ENCODE results near the gene CFAP73.
A peak's percentile ranks its signal among the peaks of the same experiment; 100 is the strongest.
"Not testable (repeated sequence)": the region's sequence is repeated elsewhere in the genome, so short reads cannot be mapped to it uniquely, and the experiment has no call there.

The CFAP73 gene

GRCh38 chr12:113202300-113203075 is 53.0 kb downstream of the CFAP73 start:
- no peak for DNase-seq (ENCODE audit: low spot score)
- ChIA-PET POLR2A (ENCODE audit: low non-redundant PET) (no interaction called here), CTCF (interaction anchor here (0.6 kb wide), 1 partner anchor 260 kb away, joined by 4 read pairs; no protein-coding TSS in a partner anchor)
- no peak overlapping the region for H3K27ac ChIP-seq
- TF ChIP-seq, protein P1, sequence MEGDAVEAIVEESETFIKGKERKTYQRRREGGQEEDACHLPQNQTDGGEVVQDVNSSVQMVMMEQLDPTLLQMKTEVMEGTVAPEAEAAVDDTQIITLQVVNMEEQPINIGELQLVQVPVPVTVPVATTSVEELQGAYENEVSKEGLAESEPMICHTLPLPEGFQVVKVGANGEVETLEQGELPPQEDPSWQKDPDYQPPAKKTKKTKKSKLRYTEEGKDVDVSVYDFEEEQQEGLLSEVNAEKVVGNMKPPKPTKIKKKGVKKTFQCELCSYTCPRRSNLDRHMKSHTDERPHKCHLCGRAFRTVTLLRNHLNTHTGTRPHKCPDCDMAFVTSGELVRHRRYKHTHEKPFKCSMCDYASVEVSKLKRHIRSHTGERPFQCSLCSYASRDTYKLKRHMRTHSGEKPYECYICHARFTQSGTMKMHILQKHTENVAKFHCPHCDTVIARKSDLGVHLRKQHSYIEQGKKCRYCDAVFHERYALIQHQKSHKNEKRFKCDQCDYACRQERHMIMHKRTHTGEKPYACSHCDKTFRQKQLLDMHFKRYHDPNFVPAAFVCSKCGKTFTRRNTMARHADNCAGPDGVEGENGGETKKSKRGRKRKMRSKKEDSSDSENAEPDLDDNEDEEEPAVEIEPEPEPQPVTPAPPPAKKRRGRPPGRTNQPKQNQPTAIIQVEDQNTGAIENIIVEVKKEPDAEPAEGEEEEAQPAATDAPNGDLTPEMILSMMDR (conservative IDR thresholded peaks at IDR 0.05; ENCODE audit: low read depth) = no peak

GRCh38 chr12:113203852-113204760 is 54.6 kb downstream of the CFAP73 start:
- H3K27ac ChIP-seq = peak overlapping the region; percentile 22; the same call in 1 of the 2 replicates
- ChIA-PET CTCF (interaction anchor here (0.6 kb wide), 1 partner anchor 735 kb away, joined by 8 read pairs; no protein-coding TSS in a partner anchor), POLR2A (ENCODE audit: low non-redundant PET) (no interaction called here)
- TF ChIP-seq, protein P1 (conservative IDR thresholded peaks at IDR 0.05; ENCODE audit: low read depth) = no peak
- no peak for DNase-seq (ENCODE audit: low spot score)

- TF ChIP-seq, protein P1 (conservative IDR thresholded peaks at IDR 0.05; ENCODE audit: low read depth) = no peak
- peak overlapping the region; percentile 22; the same call in 1 of the 2 replicates for H3K27ac ChIP-seq
Measured at GRCh38 chr12:113204804-113205203, 55.3 kb downstream of the CFAP73 start.

GRCh38 chr12:113206802-113207201 is 57.3 kb downstream of the CFAP73 start:
- CTCF ChIA-PET; H3K27ac ChIP-seq; DNase-seq (ENCODE audit: low spot score); POLR2A ChIA-PET (ENCODE audit: low non-redundant PET): not testable (repeated sequence)

More at GRCh38 chr12:113204804-113205203, 55.3 kb downstream of the CFAP73 start:
- DNase-seq (ENCODE audit: low spot score) = no peak
- ChIA-PET POLR2A (ENCODE audit: low non-redundant PET) (no interaction called here), CTCF (no interaction called here)

DNA sequence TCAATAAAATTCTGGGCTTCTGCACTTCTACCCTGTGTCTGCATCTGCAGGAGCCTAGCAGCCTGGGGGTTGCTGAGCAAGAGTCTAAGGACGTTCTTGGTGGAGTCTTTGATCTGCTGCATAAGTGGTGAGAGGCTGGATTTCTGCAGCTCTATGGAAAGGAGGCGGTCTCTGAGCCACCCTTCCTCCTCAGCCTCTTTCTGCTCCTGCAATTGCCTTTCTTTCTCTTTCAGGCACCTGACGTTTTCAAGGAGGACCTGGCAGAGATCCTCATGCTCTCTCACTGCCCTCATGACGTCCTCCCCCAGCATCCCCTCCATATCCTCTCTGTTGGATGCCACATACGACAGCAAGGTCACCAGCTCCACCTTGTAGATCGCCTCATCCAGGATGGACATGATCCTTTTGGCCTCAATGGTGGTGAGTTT is 58.1 kb downstream of the CFAP73 start:
- TF ChIP-seq, protein P1 (conservative IDR thresholded peaks at IDR 0.05; ENCODE audit: low read depth) = no peak
- POLR2A ChIA-PET (ENCODE audit: low non-redundant PET) = no interaction called here
- no peak for DNase-seq (ENCODE audit: low spot score)
- no peak overlapping the region for H3K27ac ChIP-seq
- CTCF ChIA-PET = interaction anchor here (0.7 to 0.8 kb wide), 2 partner anchors 33 to 204 kb away, joined by 3 read pairs; no protein-coding TSS in a partner anchor

DNA sequence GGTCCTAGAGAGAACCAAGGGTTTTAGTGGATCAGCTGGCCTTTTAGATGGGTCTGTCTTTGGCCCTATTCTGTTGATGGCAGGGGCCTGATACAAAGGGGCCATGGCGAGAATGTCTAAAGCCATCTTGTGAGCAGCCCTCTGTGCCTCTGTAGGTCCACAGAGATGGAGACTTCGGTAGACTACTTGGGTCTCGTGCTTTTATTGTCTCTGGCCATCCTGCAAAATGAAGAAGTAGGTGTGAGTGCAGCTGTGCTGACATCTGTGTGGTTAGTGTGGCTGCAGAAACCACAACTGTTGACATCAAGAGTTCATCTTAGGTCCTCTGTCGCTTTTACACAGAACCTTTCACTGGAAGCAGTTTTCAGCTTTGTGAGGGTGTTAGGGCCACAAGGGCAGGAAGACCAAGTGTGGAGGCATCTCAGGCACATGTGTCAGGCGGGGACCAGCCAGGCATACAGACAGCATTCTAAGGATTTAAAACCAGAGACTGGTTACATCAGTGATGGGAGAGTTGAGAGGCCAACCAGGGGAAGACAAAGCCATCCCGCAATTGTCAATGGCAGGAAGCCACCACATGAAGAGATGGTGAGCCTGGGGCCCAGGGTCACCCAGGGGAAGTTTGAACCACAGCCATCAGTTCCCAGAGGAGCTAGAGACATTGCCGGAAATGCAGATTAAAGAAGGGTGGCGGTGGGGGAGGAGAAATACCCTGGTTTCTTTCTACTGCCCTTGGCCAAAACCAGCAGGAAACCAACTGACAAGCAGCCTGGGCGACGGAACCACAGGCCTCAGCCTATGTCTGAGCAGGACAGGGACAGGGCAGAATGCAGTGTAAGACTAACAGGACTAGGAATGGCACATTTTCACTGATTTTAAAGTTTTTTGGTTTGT is 58.8 kb downstream of the CFAP73 start:
- TF ChIP-seq, protein P1 (conservative IDR thresholded peaks at IDR 0.05; ENCODE audit: low read depth) = no peak
- H3K27ac ChIP-seq = no peak overlapping the region
- ChIA-PET POLR2A (ENCODE audit: low non-redundant PET) (no interaction called here), CTCF (interaction anchor here (0.7 to 0.8 kb wide), 3 partner anchors 33 to 1305 kb away, joined by 3 read pairs; no protein-coding TSS in a partner anchor)
- DNase-seq (ENCODE audit: low spot score) = no peak
